Upper lobe of left lung (tissue), 6 donors: ENCODE measurements around the gene CDH13. TPM values are rescaled to one million over a fixed set of nuclear protein-coding genes. Genes with fewer than 3 reads are reported as not detected.

Experiments
- ATAC-seq, 2 donors: fragments of 200-7000 bp; cut with Tn5 transposase; one replicate each; pipeline ENCODE4 v1.9.1; 2022; ENCODE audit warnings: mild to moderate bottlenecking in 2 of 2, moderate library complexity in 2 of 2; ENCODE audit not compliant: low FRiP score in 2 of 2
- DNase-seq, 2 donors: peaks; one replicate each; pipeline ENCODE4 v3.0.0-alpha.2; 2019 to 2020
- H3K27ac ChIP-seq, 4 donors: fragments of 200-600 bp; sonication (generic); one replicate each; pipeline ENCODE4 v1.5.1; 2016 to 2019
- H3K27me3 ChIP-seq, 4 donors: fragments of 200-600 bp; sonication (generic); one replicate each; pipeline ENCODE4 v1.5.1; 2017 to 2019
- H3K36me3 ChIP-seq, 4 donors: fragments of 200-600 bp; sonication (generic); one replicate each; pipeline ENCODE4 v1.5.1; 2016 to 2019
- H3K4me1 ChIP-seq, 4 donors: fragments of 200-600 bp; sonication (generic); one replicate each; pipeline ENCODE4 v1.5.1; 2018 to 2019
- H3K4me3 ChIP-seq, 4 donors: fragments of 200-600 bp; sonication (generic); one replicate each; pipeline ENCODE4 v1.5.1; 2017 to 2019; ENCODE audit warnings: mild to moderate bottlenecking in 2 of 4, moderate library complexity in 1 of 4
- H3K9me3 ChIP-seq, 4 donors: fragments of 200-600 bp; sonication (generic); one replicate each; pipeline ENCODE4 v1.5.1; 2018 to 2019
- EP300 ChIP-seq, 4 donors: sonication (generic); formaldehyde crosslinking; IDR thresholded peaks; one replicate each; pipeline ENCODE4 v1.5.1; 2017; ENCODE audit warnings: antibody characterized with exemption in 4 of 4, control low read depth in 2 of 4
- POLR2A ChIP-seq, 4 donors: fragments of 450-650 bp; IDR thresholded peaks; one replicate each; pipeline ENCODE4 v1.5.1; 2016 to 2017; ENCODE audit warnings: antibody characterized with exemption in 4 of 4, mild to moderate bottlenecking in 2 of 4
- POLR2AphosphoS5 ChIP-seq, 2 donors: sonication (generic); formaldehyde crosslinking; IDR thresholded peaks; one replicate each; pipeline ENCODE4 v1.5.1; 2017; ENCODE audit warnings: antibody characterized with exemption in 2 of 2
- WGBS, 2 donors: methylation state at CpG; one replicate each; pipeline ENCODE4 v1.1.5; 2017 to 2018; 5-methylcytosine and 5-hydroxymethylcytosine counted together
- total RNA-seq, 6 donors: library from RNA; depleted of rRNA in 4 of 6; stranded (reverse); fragments of >200 nt in 4 of 6; gene quantifications; one replicate each; pipeline versions ENCODE4 v1.1.0 to v1.2.1, GENCODE V29; 2016 to 2021
- TF ChIP-seq, protein P1 (sequence below), 6 experiments: fragments of 450-650 bp in 4 of 6; fragments of 200-600 bp in 2 of 6; sonication (generic) in 2 of 6; IDR thresholded peaks; one replicate each; pipeline ENCODE4 v1.5.1; 2016 to 2019; ENCODE audit warnings: antibody characterized with exemption in 6 of 6
- donor health status: DM: no; HTN: no; CAD: no; lungs with moderate emphysema.
- donor health status: DM: no; HTN: yes; CAD: no; lungs with severe emphysema.

Gene CDH13
- total RNA-seq, 6 donors from 2014 or later, result 11.3 to 39.8 (median 19.9) TPM

DNA sequence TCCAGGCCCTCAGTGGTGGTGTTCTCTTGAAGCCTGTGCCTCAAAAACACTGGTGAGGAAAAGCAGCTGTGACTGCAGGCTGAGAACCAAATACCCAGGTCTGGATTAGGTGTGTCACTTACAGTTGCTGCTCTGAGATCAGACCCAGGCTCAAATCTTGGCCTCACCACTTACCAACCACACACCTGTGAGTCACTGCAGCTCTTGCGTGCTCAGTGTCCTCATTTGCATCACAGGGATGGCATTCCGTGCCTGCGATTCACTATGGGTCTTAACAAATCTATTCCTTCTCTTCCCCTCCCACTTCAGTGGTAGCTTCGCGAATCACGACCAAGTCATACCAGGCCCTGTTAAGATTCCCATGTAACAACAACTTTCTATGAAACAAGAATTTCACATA is 947.6 kb downstream of the CDH13 start:
- Histone ChIP-seq H3K27me3 (no peaks in the 10 kb centered on the region), H3K4me1 (no peaks in the 10 kb centered on the region), H3K36me3 (no peaks in the 10 kb centered on the region), H3K4me3 (no peak overlapping the region), H3K27ac (no peak overlapping the region), H3K9me3 (peaks cover 0 to 2% (median 0%) of the 10 kb centered on the region in 4 donors)
- DNase-seq (no peak), ATAC-seq (no peak)
- no peak for TF ChIP-seq EP300 (IDR thresholded peaks at IDR 0.05)
- no peak for TF ChIP-seq POLR2AphosphoS5 (IDR thresholded peaks at IDR 0.05)
- no peak for TF ChIP-seq POLR2A (IDR thresholded peaks at IDR 0.05)
- TF ChIP-seq, protein P1, sequence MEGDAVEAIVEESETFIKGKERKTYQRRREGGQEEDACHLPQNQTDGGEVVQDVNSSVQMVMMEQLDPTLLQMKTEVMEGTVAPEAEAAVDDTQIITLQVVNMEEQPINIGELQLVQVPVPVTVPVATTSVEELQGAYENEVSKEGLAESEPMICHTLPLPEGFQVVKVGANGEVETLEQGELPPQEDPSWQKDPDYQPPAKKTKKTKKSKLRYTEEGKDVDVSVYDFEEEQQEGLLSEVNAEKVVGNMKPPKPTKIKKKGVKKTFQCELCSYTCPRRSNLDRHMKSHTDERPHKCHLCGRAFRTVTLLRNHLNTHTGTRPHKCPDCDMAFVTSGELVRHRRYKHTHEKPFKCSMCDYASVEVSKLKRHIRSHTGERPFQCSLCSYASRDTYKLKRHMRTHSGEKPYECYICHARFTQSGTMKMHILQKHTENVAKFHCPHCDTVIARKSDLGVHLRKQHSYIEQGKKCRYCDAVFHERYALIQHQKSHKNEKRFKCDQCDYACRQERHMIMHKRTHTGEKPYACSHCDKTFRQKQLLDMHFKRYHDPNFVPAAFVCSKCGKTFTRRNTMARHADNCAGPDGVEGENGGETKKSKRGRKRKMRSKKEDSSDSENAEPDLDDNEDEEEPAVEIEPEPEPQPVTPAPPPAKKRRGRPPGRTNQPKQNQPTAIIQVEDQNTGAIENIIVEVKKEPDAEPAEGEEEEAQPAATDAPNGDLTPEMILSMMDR (IDR thresholded peaks at IDR 0.05), result no peak
- WGBS, 2 donors, result 75 to 93% methylated on average over 6 of the region's 6 CpGs

- H3K36me3 ChIP-seq, result no peaks in the 10 kb centered on the region
Observed at GRCh38 chr16:83577078-83577745, 950.4 kb downstream of the CDH13 start.

GRCh38 chr16:83578171-83578570 is 951.4 kb downstream of the CDH13 start:
- peaks cover 0 to 2% (median 0%) of the 10 kb centered on the region in 4 donors for H3K9me3 ChIP-seq
- H3K36me3 ChIP-seq, result no peaks in the 10 kb centered on the region
- no peaks in the 10 kb centered on the region for H3K27me3 ChIP-seq
- 74 to 78% methylated on average over 7 of the region's 7 CpGs for WGBS, 2 donors
- no peaks in the 10 kb centered on the region for H3K4me1 ChIP-seq
- DNase-seq, result no peak
- no peak overlapping the region for H3K4me3 ChIP-seq
- TF ChIP-seq, protein P1 (IDR thresholded peaks at IDR 0.05), result no peak
- H3K27ac ChIP-seq, result no peak overlapping the region
- no peak for ATAC-seq

More at GRCh38 chr16:83577078-83577745, 950.4 kb downstream of the CDH13 start:
- Histone ChIP-seq H3K27ac (no peak overlapping the region), H3K27me3 (no peaks in the 10 kb centered on the region), H3K9me3 (peaks cover 0 to 2% (median 0%) of the 10 kb centered on the region in 4 donors), H3K4me1 (no peaks in the 10 kb centered on the region), H3K4me3 (no peak overlapping the region)
- TF ChIP-seq POLR2A (IDR thresholded peaks at IDR 0.05), result no peak
- TF ChIP-seq, protein P1 (IDR thresholded peaks at IDR 0.05), result no peak
- TF ChIP-seq POLR2AphosphoS5 (IDR thresholded peaks at IDR 0.05), result no peak
- no peak for TF ChIP-seq EP300 (IDR thresholded peaks at IDR 0.05)
- WGBS, 2 donors, result 80 to 90% methylated on average over 7 of the region's 7 CpGs
- ATAC-seq, result no peak
- no peak for DNase-seq

DNA sequence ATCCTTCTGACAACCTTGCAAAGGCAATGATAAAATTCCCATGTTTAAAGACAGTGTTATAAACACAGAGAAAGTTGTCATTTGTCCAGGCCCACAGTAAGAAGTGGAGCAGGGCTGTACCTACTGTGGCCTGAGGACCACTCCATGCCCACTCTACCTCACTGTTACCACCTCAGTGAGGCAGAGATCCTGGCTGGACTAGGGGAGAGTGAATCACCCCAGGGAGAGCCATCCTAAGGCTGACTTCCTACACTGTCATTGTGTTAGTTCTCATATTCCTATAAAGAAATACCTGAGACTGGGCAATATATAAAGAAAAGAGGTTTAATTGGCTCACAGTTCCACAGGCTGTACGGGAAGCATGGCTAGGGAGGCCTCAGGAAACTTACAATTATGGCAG is 952.3 kb downstream of the CDH13 start:
- Histone ChIP-seq H3K36me3 (no peaks in the 10 kb centered on the region), H3K27ac (no peak overlapping the region), H3K4me1 (no peaks in the 10 kb centered on the region), H3K27me3 (no peaks in the 10 kb centered on the region), H3K4me3 (no peak overlapping the region), H3K9me3 (peaks cover 0 to 2% (median 0%) of the 10 kb centered on the region in 4 donors)
- no peak for TF ChIP-seq EP300 (IDR thresholded peaks at IDR 0.05)
- TF ChIP-seq, protein P1 (IDR thresholded peaks at IDR 0.05), result no peak
- no peak for TF ChIP-seq POLR2A (IDR thresholded peaks at IDR 0.05)
- TF ChIP-seq POLR2AphosphoS5 (IDR thresholded peaks at IDR 0.05), result no peak
- DNase-seq, result no peak
- no peak for ATAC-seq
- WGBS, 2 donors, result 57 to 61% methylated on average over 1 of the region's 1 CpG

DNA sequence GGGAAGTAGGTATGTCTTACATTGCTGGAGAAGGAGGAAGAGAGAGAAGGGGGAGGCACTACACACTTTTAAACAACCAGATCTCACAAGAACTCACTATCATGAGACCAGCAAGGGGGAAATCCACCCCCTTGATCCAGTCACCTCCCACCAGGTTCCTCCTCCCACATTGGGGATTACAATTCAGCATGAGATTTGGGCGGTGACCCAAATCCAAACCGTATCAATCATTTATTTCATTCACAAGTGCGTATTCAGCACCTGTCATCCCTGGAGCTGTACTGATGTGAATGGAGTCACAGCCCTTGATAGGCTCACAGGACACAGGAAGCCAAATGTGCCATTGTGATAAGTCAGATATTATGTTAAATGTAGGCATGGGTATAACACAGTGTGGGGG is 952.7 kb downstream of the CDH13 start:
- no peak overlapping the region for H3K27ac ChIP-seq

More for the DNA sequence above, 952.7 kb downstream of the CDH13 start:
- Histone ChIP-seq H3K4me1 (no peaks in the 10 kb centered on the region), H3K36me3 (no peaks in the 10 kb centered on the region), H3K27me3 (no peaks in the 10 kb centered on the region), H3K4me3 (no peak overlapping the region), H3K9me3 (peaks cover 0 to 2% (median 0%) of the 10 kb centered on the region in 4 donors)
- TF ChIP-seq POLR2A (IDR thresholded peaks at IDR 0.05), result no peak
- DNase-seq (no peak), ATAC-seq (no peak)
- WGBS, 2 donors, result 84 to 86% methylated on average over 3 of the region's 3 CpGs
